ENCODE measurements around the gene CD44. TPM values are rescaled to one million over a fixed set of nuclear protein-coding genes. Genes with fewer than 3 reads are reported as not detected.

The CD44 gene
- total RNA-seq, 1 experiment from 2014 or later = 0.86 TPM

- Histone ChIP-seq H3K9me2 (replicated peaks; ENCODE audit: insufficient read depth, low read length) (no peaks in the 10 kb centered on the region), H3K79me2 (ENCODE audit: low read length) (no peaks in the 10 kb centered on the region), H3K27me3 (ENCODE audit: low read length) (no peaks in the 10 kb centered on the region), H3K9ac (ENCODE audit: low read length) (no peak overlapping the region), H4K20me1 (ENCODE audit: insufficient read depth, low read depth, low read length) (no peaks in the 10 kb centered on the region), H3K36me3 (ENCODE audit: insufficient read depth, low read length) (no peaks in the 10 kb centered on the region), H3K9me3 (ENCODE audit: low read length) (no peaks in the 10 kb centered on the region), H2AFZ (ENCODE audit: low read length) (no peak overlapping the region), H3K4me1 (ENCODE audit: low read length) (no peaks in the 10 kb centered on the region), H3K4me2 (ENCODE audit: low read depth, low read length, poor library complexity, severe bottlenecking) (no peak overlapping the region), H3K27ac (ENCODE audit: low read length) (no peak overlapping the region), H3K4me3 (ENCODE audit: low read length) (no peak overlapping the region)
- no peak for DNase-seq
Observed at GRCh38 chr11:35204614-35205013, 65.6 kb downstream of the CD44 start.

GRCh38 chr11:35206616-35207015 is 67.6 kb downstream of the CD44 start:
- Histone ChIP-seq H3K27me3 (ENCODE audit: low read length) (no peaks in the 10 kb centered on the region), H3K27ac (ENCODE audit: low read length) (no peak overlapping the region), H3K79me2 (ENCODE audit: low read length) (no peaks in the 10 kb centered on the region), H3K4me1 (ENCODE audit: low read length) (no peaks in the 10 kb centered on the region), H3K36me3 (ENCODE audit: insufficient read depth, low read length) (no peaks in the 10 kb centered on the region), H3K4me2 (ENCODE audit: low read depth, low read length, poor library complexity, severe bottlenecking) (no peak overlapping the region), H2AFZ (ENCODE audit: low read length) (no peak overlapping the region), H3K9ac (ENCODE audit: low read length) (no peak overlapping the region), H3K9me2 (replicated peaks; ENCODE audit: insufficient read depth, low read length) (no peaks in the 10 kb centered on the region), H3K4me3 (ENCODE audit: low read length) (no peak overlapping the region), H3K9me3 (ENCODE audit: low read length) (no peaks in the 10 kb centered on the region), H4K20me1 (ENCODE audit: insufficient read depth, low read depth, low read length) (no peaks in the 10 kb centered on the region)
- no peak for DNase-seq

GRCh38 chr11:35207471-35208403 is 68.8 kb downstream of the CD44 start:
- H3K27ac ChIP-seq (ENCODE audit: low read length) = no peak overlapping the region
- H3K36me3 ChIP-seq (ENCODE audit: insufficient read depth, low read length) = no peaks in the 10 kb centered on the region
- H3K27me3 ChIP-seq (ENCODE audit: low read length) = no peaks in the 10 kb centered on the region
- no peak overlapping the region for H3K4me3 ChIP-seq (ENCODE audit: low read length)
- no peak overlapping the region for H3K9ac ChIP-seq (ENCODE audit: low read length)
- H3K9me3 ChIP-seq (ENCODE audit: low read length) = no peaks in the 10 kb centered on the region
- no peak overlapping the region for H2AFZ ChIP-seq (ENCODE audit: low read length)
- no peak for DNase-seq
- H3K79me2 ChIP-seq (ENCODE audit: low read length) = no peaks in the 10 kb centered on the region
- no peaks in the 10 kb centered on the region for H4K20me1 ChIP-seq (ENCODE audit: insufficient read depth, low read depth, low read length)
- H3K4me2 ChIP-seq (ENCODE audit: low read depth, low read length, poor library complexity, severe bottlenecking) = no peak overlapping the region
- no peaks in the 10 kb centered on the region for H3K9me2 ChIP-seq (replicated peaks; ENCODE audit: insufficient read depth, low read length)
- H3K4me1 ChIP-seq (ENCODE audit: low read length) = no peaks in the 10 kb centered on the region

- H4K20me1 ChIP-seq (ENCODE audit: insufficient read depth, low read depth, low read length) = no peaks in the 10 kb centered on the region
- no peak overlapping the region for H2AFZ ChIP-seq (ENCODE audit: low read length)
- no peaks in the 10 kb centered on the region for H3K9me2 ChIP-seq (replicated peaks; ENCODE audit: insufficient read depth, low read length)
- H3K27me3 ChIP-seq (ENCODE audit: low read length) = no peaks in the 10 kb centered on the region
- no peaks in the 10 kb centered on the region for H3K36me3 ChIP-seq (ENCODE audit: insufficient read depth, low read length)
- no peak overlapping the region for H3K27ac ChIP-seq (ENCODE audit: low read length)
- H3K79me2 ChIP-seq (ENCODE audit: low read length) = no peaks in the 10 kb centered on the region
- no peaks in the 10 kb centered on the region for H3K4me1 ChIP-seq (ENCODE audit: low read length)
- no peak overlapping the region for H3K9ac ChIP-seq (ENCODE audit: low read length)
- DNase-seq = no peak
- H3K9me3 ChIP-seq (ENCODE audit: low read length) = no peaks in the 10 kb centered on the region
- H3K4me3 ChIP-seq (ENCODE audit: low read length) = no peak overlapping the region
- H3K4me2 ChIP-seq (ENCODE audit: low read depth, low read length, poor library complexity, severe bottlenecking) = no peak overlapping the region
Observed at GRCh38 chr11:35208795-35209194, 69.8 kb downstream of the CD44 start.

DNA sequence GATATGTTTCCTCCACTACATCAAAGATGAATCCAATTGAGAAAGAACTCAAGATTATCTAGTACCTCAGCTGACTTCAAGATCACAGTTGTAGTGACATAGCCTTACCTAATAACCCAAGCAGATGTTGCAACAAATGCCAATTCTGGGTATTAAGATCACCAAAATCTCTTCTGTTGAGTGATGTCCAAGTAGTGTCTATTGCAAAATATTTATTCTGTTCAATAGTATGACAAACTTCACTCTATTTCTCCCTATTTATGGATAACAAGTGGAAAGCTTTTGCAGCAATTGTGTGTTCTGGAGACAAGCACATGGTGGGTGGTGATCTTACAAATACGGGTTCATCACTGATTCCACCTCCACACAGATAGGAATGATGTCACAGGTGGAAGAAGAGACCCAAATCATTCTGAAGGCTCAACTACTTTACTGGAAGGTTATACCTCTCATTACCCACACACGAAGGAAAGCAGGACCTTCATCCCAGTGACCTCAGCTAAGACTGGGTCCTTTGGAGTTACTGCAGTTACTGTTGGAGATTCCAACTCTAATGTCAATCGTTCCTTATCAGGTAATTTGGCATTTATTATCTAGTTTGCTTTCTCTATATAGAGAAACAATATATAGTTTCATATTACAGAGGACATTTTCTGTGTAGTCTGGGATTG is 72.0 kb downstream of the CD44 start:
- Histone ChIP-seq H3K4me2 (ENCODE audit: low read depth, low read length, poor library complexity, severe bottlenecking) (no peak overlapping the region), H4K20me1 (ENCODE audit: insufficient read depth, low read depth, low read length) (no peaks in the 10 kb centered on the region), H3K27me3 (ENCODE audit: low read length) (no peaks in the 10 kb centered on the region), H3K27ac (ENCODE audit: low read length) (no peak overlapping the region), H3K79me2 (ENCODE audit: low read length) (no peaks in the 10 kb centered on the region), H3K36me3 (ENCODE audit: insufficient read depth, low read length) (no peaks in the 10 kb centered on the region), H3K9me2 (replicated peaks; ENCODE audit: insufficient read depth, low read length) (no peaks in the 10 kb centered on the region), H3K9me3 (ENCODE audit: low read length) (no peaks in the 10 kb centered on the region), H3K4me3 (ENCODE audit: low read length) (no peak overlapping the region), H3K4me1 (ENCODE audit: low read length) (no peaks in the 10 kb centered on the region), H3K9ac (ENCODE audit: low read length) (no peak overlapping the region), H2AFZ (ENCODE audit: low read length) (no peak overlapping the region)
- DNase-seq = no peak

DNA sequence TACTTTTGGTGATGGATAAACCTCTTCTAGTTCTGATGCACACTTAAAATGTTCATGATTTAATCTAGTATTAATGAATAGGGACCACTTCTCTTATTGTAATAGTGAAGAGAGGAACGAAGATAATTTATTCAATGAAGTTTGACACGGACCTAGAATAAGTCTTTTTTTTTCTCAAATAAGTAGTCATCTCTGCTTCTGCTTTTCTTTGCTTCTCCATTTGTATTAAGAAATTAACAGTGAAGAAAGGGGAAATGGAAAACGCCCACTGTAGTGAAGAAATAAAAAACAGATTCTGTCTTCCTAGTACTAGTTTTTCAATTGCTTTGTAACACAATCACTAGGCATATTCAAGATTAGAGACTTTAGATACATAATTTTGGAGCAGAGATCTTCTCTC is 73.0 kb downstream of the CD44 start:
- Histone ChIP-seq H3K79me2 (ENCODE audit: low read length) (no peaks in the 10 kb centered on the region), H3K9me3 (ENCODE audit: low read length) (no peaks in the 10 kb centered on the region), H3K27ac (ENCODE audit: low read length) (no peak overlapping the region), H3K9ac (ENCODE audit: low read length) (no peak overlapping the region), H4K20me1 (ENCODE audit: insufficient read depth, low read depth, low read length) (no peaks in the 10 kb centered on the region), H2AFZ (ENCODE audit: low read length) (no peak overlapping the region), H3K9me2 (replicated peaks; ENCODE audit: insufficient read depth, low read length) (no peaks in the 10 kb centered on the region), H3K4me1 (ENCODE audit: low read length) (no peaks in the 10 kb centered on the region), H3K27me3 (ENCODE audit: low read length) (no peaks in the 10 kb centered on the region), H3K36me3 (ENCODE audit: insufficient read depth, low read length) (no peaks in the 10 kb centered on the region), H3K4me3 (ENCODE audit: low read length) (no peak overlapping the region), H3K4me2 (ENCODE audit: low read depth, low read length, poor library complexity, severe bottlenecking) (no peak overlapping the region)
- peak; percentile 50 for DNase-seq

GRCh38 chr11:35214226-35214770 is 75.3 kb downstream of the CD44 start:
- H4K20me1 ChIP-seq (ENCODE audit: insufficient read depth, low read depth, low read length) = no peaks in the 10 kb centered on the region
- H3K4me1 ChIP-seq (ENCODE audit: low read length) = no peaks in the 10 kb centered on the region
- no peak for DNase-seq
- H3K9me2 ChIP-seq (replicated peaks; ENCODE audit: insufficient read depth, low read length) = no peaks in the 10 kb centered on the region
- H3K9ac ChIP-seq (ENCODE audit: low read length) = no peak overlapping the region
- H3K27me3 ChIP-seq (ENCODE audit: low read length) = no peaks in the 10 kb centered on the region
- no peaks in the 10 kb centered on the region for H3K36me3 ChIP-seq (ENCODE audit: insufficient read depth, low read length)
- no peak overlapping the region for H3K27ac ChIP-seq (ENCODE audit: low read length)
- H2AFZ ChIP-seq (ENCODE audit: low read length) = no peak overlapping the region
- no peaks in the 10 kb centered on the region for H3K79me2 ChIP-seq (ENCODE audit: low read length)
- no peak overlapping the region for H3K4me3 ChIP-seq (ENCODE audit: low read length)
- no peaks in the 10 kb centered on the region for H3K9me3 ChIP-seq (ENCODE audit: low read length)
- H3K4me2 ChIP-seq (ENCODE audit: low read depth, low read length, poor library complexity, severe bottlenecking) = no peak overlapping the region

- H3K27me3 ChIP-seq (ENCODE audit: low read length) = no peaks in the 10 kb centered on the region
- no peaks in the 10 kb centered on the region for H3K79me2 ChIP-seq (ENCODE audit: low read length)
- no peaks in the 10 kb centered on the region for H4K20me1 ChIP-seq (ENCODE audit: insufficient read depth, low read depth, low read length)
- no peak overlapping the region for H3K27ac ChIP-seq (ENCODE audit: low read length)
- DNase-seq = no peak
- H3K4me3 ChIP-seq (ENCODE audit: low read length) = no peak overlapping the region
- H3K9me2 ChIP-seq (replicated peaks; ENCODE audit: insufficient read depth, low read length) = no peaks in the 10 kb centered on the region
- H3K9me3 ChIP-seq (ENCODE audit: low read length) = no peaks in the 10 kb centered on the region
- H3K9ac ChIP-seq (ENCODE audit: low read length) = no peak overlapping the region
- no peaks in the 10 kb centered on the region for H3K4me1 ChIP-seq (ENCODE audit: low read length)
- H3K4me2 ChIP-seq (ENCODE audit: low read depth, low read length, poor library complexity, severe bottlenecking) = no peak overlapping the region
- H2AFZ ChIP-seq (ENCODE audit: low read length) = no peak overlapping the region
- no peaks in the 10 kb centered on the region for H3K36me3 ChIP-seq (ENCODE audit: insufficient read depth, low read length)
Observed at GRCh38 chr11:35214792-35215193, 75.8 kb downstream of the CD44 start.
